Measurements from ENCODE around the gene GPATCH2L. TPM values are rescaled to one million over a fixed set of nuclear protein-coding genes. Genes with fewer than 3 reads are reported as not detected.

The GPATCH2L gene
- total and polyA plus RNA-seq, 2 of the 13 experiments (the other 11 are each of a cell fraction or from before 2014, with no cell fraction given), result 14.4 to 29.0 TPM

- intact Hi-C loops (cut with micrococcal nuclease; ENCODE audit: unreplicated experiment), result no loop called here
- in situ Hi-C loops (cut with HindIII; ENCODE audit: extremely low pct_ligation_motif_present, low pct_unique_long_range_greater_than_20kb), result no loop called here
- ATAC-seq, result no peak
- CTCF ChIA-PET (ENCODE audit: low intra/inter-chr PET ratio, low total read pairs), result no interaction called here
- H3K79me2 ChIP-seq (ENCODE audit: insufficient read depth, low read length), result peaks cover 1% of the 10 kb centered on the region
- no peak overlapping the region for H3K27ac ChIP-seq (ENCODE audit: extremely low read length, insufficient read depth, low read length)
- H3K4me1 ChIP-seq (ENCODE audit: insufficient read depth, low read length), result no peaks in the 10 kb centered on the region
- H2AFZ ChIP-seq (ENCODE audit: low read length), result no peak overlapping the region
- TF ChIP-seq DR1 (CRISPR knock-in tag; IDR thresholded peaks at IDR 0.05) (no peak), ETV5 (CRISPR knock-in tag; IDR thresholded peaks at IDR 0.05; ENCODE audit: borderline replicate concordance) (no peak), ELF1 (CRISPR knock-in tag; IDR thresholded peaks at IDR 0.05) (no peak), EED (CRISPR knock-in tag; IDR thresholded peaks at IDR 0.05) (no peak), GLI4 (CRISPR knock-in tag; IDR thresholded peaks at IDR 0.05; ENCODE audit: borderline replicate concordance) (no peak), ZFP36L1 (CRISPR knock-in tag; IDR thresholded peaks at IDR 0.05) (no peak), NAIF1 (CRISPR knock-in tag; IDR thresholded peaks at IDR 0.05; ENCODE audit: borderline replicate concordance) (no peak), POGK (CRISPR knock-in tag; conservative IDR thresholded peaks at IDR 0.05) (no peak), CEBPB (IDR thresholded peaks at IDR 0.05; ENCODE audit: borderline replicate concordance, low read depth, low read length) (no peak), THAP11 (CRISPR knock-in tag; IDR thresholded peaks at IDR 0.05) (no peak), ZHX1 (CRISPR knock-in tag; IDR thresholded peaks at IDR 0.05; ENCODE audit: low read depth) (no peak)
- 88% methylated on average over 4 of the region's 4 CpGs for WGBS (ENCODE audit: low lambda C conversion rate)
- BruUV-seq (replicated peaks), result no TSS peak
- no peak overlapping the region for H3K4me3 ChIP-seq (replicated peaks in 1 of 3; ENCODE audit: insufficient read depth in 1 of 3, low read depth in 2 of 3, low read length in 3 of 3)
- no peaks in the 10 kb centered on the region for H4K20me1 ChIP-seq (ENCODE audit: insufficient read depth, low read length)
- peaks cover 5 to 34% of the 10 kb centered on the region in 2 experiments; a peak in 4 of 5 replicates for H3K36me3 ChIP-seq (replicated peaks in 1 of 2; ENCODE audit: control insufficient read depth in 1 of 2, insufficient read depth in 2 of 2, low read length in 2 of 2)
- H3K9ac ChIP-seq (ENCODE audit: insufficient read depth, low read depth, low read length), result no peak overlapping the region
- no peaks in the 10 kb centered on the region for H3K9me3 ChIP-seq (ENCODE audit: low read length)
- POLR2A ChIA-PET, result no interaction called here
- H3K4me2 ChIP-seq (ENCODE audit: low read depth, low read length), result no peak overlapping the region
- DNase-seq (ENCODE audit: low spot score), result no peak
- FAIRE-seq, result no peak
- H3K27me3 ChIP-seq (ENCODE audit: control insufficient read depth in 1 of 2, insufficient read depth in 2 of 2, low read length in 2 of 2), result no peaks in the 10 kb centered on the region
Observed at GRCh38 chr14:76186308-76187027, 34.7 kb downstream of the GPATCH2L start.
